SK-N-SH treated with all-trans-retinoic acid at 6 μM for 48 hours (cell line): ENCODE data around the gene LDHA.
A peak's percentile ranks its signal among the peaks of the same experiment; 100 is the strongest.

Source experiments
- ATAC-seq: fragments of 200-7000 bp; cut with Tn5 transposase; 3 replicates; pipeline ENCODE4 v1.9.1; 2020; ENCODE audit warnings: mild to moderate bottlenecking, moderate library complexity
- BACH2 ChIP-seq: fragments of 250-450 bp; sonication (Bioruptor Pico); IDR thresholded peaks from 2 replicates; pipeline ENCODE4 v1.9.0; 2021; ENCODE audit warnings: mild to moderate bottlenecking, borderline replicate concordance
- GLIS3 ChIP-seq: fragments of 250-450 bp; sonication (Bioruptor Pico); IDR thresholded peaks from 2 replicates; pipeline ENCODE4 v1.5.0; 2020; ENCODE audit warnings: mild to moderate bottlenecking, moderate library complexity
- ISL1 ChIP-seq: fragments of 250-450 bp; sonication (Bioruptor Pico); IDR thresholded peaks from 2 replicates; pipeline ENCODE4 v2.1.2; 2022; ENCODE audit warnings: mild to moderate bottlenecking, moderate library complexity
- OSR1 ChIP-seq: fragments of 250-450 bp; sonication (Bioruptor Pico); IDR thresholded peaks from 2 replicates; pipeline ENCODE4 v1.8.0; 2022; ENCODE audit warnings: moderate library complexity, mild to moderate bottlenecking, inconsistent platforms
- PATZ1 ChIP-seq: fragments of 250-450 bp; sonication (Bioruptor Pico); IDR thresholded peaks from 2 replicates; pipeline ENCODE4 v1.8.0; 2020; ENCODE audit warnings: mild to moderate bottlenecking, moderate library complexity, borderline replicate concordance
- PPARA ChIP-seq: fragments of 250-450 bp; sonication (Bioruptor Pico); IDR thresholded peaks from 2 replicates; pipeline ENCODE4 v1.5.0; 2020; ENCODE audit warnings: mild to moderate bottlenecking, borderline replicate concordance
- SNAI2 ChIP-seq: fragments of 250-450 bp; sonication (Bioruptor Pico); IDR thresholded peaks from 2 replicates; pipeline ENCODE4 v1.5.0; 2020; ENCODE audit warnings: mild to moderate bottlenecking, moderate library complexity
- TCF4 ChIP-seq: fragments of 250-450 bp; sonication (Bioruptor Pico); IDR thresholded peaks from 2 replicates; pipeline ENCODE4 v1.8.0; 2021; ENCODE audit warnings: mild to moderate bottlenecking, moderate library complexity, borderline replicate concordance
- TOX ChIP-seq: fragments of 250-450 bp; sonication (Bioruptor Pico); IDR thresholded peaks from 2 replicates; pipeline ENCODE4 v1.8.0; 2021; ENCODE audit warnings: mild to moderate bottlenecking, moderate library complexity, borderline replicate concordance
- TSHZ2 ChIP-seq: fragments of 250-450 bp; sonication (Bioruptor Pico); IDR thresholded peaks from 2 replicates; pipeline ENCODE4 v1.5.0; 2020; ENCODE audit warnings: mild to moderate bottlenecking, moderate library complexity
- ZC3H10 ChIP-seq: fragments of 250-450 bp; sonication (Bioruptor Pico); IDR thresholded peaks from 2 replicates; pipeline ENCODE4 v1.5.1; 2021; ENCODE audit warnings: mild to moderate bottlenecking, moderate library complexity
- ZFP3 ChIP-seq: fragments of 250-450 bp; sonication (Bioruptor Pico); IDR thresholded peaks from 2 replicates; pipeline ENCODE4 v1.5.0; 2020; ENCODE audit warnings: mild to moderate bottlenecking, moderate library complexity
- ZFP30 ChIP-seq: fragments of 450-650 bp; formaldehyde crosslinking; IDR thresholded peaks from 2 replicates; pipeline ENCODE4 v1.5.0; 2022; ENCODE audit warnings: mild to moderate bottlenecking, moderate library complexity
- ZNF70 ChIP-seq: fragments of 450-650 bp; formaldehyde crosslinking; IDR thresholded peaks from 2 replicates; pipeline ENCODE4 v1.5.0; 2020; ENCODE audit warnings: mild to moderate bottlenecking, moderate library complexity
- ZNF8 ChIP-seq: fragments of 450-650 bp; formaldehyde crosslinking; IDR thresholded peaks from 2 replicates; pipeline ENCODE4 v1.5.0; 2020; ENCODE audit warnings: mild to moderate bottlenecking, moderate library complexity
- TF ChIP-seq, protein P1 (sequence below): fragments of 250-450 bp; sonication (Bioruptor Pico); IDR thresholded peaks from 2 replicates; pipeline ENCODE4 v1.5.1; 2021; ENCODE audit warnings: mild to moderate bottlenecking, moderate library complexity
- TF ChIP-seq, protein P2 (sequence below): fragments of 250-450 bp; sonication (Bioruptor Pico); IDR thresholded peaks from 2 replicates; pipeline ENCODE4 v1.8.0; 2021; ENCODE audit warnings: low read depth, mild to moderate bottlenecking, moderate library complexity, borderline replicate concordance
- TF ChIP-seq, protein P3 (sequence below): fragments of 250-450 bp; sonication (Bioruptor Pico); IDR thresholded peaks from 2 replicates; pipeline ENCODE4 v1.5.1; 2020; ENCODE audit warnings: low read depth, mild to moderate bottlenecking, moderate library complexity

The LDHA gene

GRCh38 chr11:18452927-18453326, 58.6 kb downstream of the LDHA start:
- peak; percentile 43; the same call in 2 of the 3 replicates for ATAC-seq
- TF ChIP-seq ZC3H10 (CRISPR knock-in tag), result no peak

GRCh38 chr11:18455686-18456372, 61.5 kb downstream of the LDHA start, which contains the start of gene LDHAL6A:
TSS of gene LDHAL6A (plus strand) at chr11:18455856. CDS start at chr11:18456681, 825 bp downstream.
- TF ChIP-seq ZNF8 (CRISPR knock-in tag) (no peak), TOX (CRISPR knock-in tag) (no peak), ZNF70 (no peak), TSHZ2 (CRISPR knock-in tag) (no peak), TCF4 (CRISPR knock-in tag) (no peak), ISL1 (CRISPR knock-in tag) (no peak), ZFP30 (CRISPR knock-in tag) (no peak), ZFP3 (CRISPR knock-in tag) (no peak), OSR1 (no peak), PPARA (no peak)
- TF ChIP-seq, protein P1, sequence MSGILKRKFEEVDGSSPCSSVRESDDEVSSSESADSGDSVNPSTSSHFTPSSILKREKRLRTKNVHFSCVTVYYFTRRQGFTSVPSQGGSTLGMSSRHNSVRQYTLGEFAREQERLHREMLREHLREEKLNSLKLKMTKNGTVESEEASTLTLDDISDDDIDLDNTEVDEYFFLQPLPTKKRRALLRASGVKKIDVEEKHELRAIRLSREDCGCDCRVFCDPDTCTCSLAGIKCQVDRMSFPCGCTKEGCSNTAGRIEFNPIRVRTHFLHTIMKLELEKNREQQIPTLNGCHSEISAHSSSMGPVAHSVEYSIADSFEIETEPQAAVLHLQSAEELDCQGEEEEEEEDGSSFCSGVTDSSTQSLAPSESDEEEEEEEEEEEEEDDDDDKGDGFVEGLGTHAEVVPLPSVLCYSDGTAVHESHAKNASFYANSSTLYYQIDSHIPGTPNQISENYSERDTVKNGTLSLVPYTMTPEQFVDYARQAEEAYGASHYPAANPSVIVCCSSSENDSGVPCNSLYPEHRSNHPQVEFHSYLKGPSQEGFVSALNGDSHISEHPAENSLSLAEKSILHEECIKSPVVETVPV (CRISPR knock-in tag), result no peak
- TF ChIP-seq, protein P2, sequence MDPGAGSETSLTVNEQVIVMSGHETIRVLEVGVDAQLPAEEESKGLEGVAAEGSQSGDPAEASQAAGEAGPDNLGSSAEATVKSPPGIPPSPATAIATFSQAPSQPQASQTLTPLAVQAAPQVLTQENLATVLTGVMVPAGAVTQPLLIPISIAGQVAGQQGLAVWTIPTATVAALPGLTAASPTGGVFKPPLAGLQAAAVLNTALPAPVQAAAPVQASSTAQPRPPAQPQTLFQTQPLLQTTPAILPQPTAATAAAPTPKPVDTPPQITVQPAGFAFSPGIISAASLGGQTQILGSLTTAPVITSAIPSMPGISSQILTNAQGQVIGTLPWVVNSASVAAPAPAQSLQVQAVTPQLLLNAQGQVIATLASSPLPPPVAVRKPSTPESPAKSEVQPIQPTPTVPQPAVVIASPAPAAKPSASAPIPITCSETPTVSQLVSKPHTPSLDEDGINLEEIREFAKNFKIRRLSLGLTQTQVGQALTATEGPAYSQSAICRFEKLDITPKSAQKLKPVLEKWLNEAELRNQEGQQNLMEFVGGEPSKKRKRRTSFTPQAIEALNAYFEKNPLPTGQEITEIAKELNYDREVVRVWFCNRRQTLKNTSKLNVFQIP (CRISPR knock-in tag), result no peak
- TF ChIP-seq, protein P3, sequence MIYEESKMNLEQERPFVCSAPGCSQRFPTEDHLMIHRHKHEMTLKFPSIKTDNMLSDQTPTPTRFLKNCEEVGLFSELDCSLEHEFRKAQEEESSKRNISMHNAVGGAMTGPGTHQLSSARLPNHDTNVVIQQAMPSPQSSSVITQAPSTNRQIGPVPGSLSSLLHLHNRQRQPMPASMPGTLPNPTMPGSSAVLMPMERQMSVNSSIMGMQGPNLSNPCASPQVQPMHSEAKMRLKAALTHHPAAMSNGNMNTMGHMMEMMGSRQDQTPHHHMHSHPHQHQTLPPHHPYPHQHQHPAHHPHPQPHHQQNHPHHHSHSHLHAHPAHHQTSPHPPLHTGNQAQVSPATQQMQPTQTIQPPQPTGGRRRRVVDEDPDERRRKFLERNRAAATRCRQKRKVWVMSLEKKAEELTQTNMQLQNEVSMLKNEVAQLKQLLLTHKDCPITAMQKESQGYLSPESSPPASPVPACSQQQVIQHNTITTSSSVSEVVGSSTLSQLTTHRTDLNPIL (CRISPR knock-in tag), result no peak
- no peak for ATAC-seq

GRCh38 chr11:18457450-18457849, 63.1 kb downstream of the LDHA start:
- no peak for ATAC-seq

More at GRCh38 chr11:18457450-18457849, 63.1 kb downstream of the LDHA start:
- TF ChIP-seq PATZ1 (CRISPR knock-in tag) (no peak), ZNF8 (CRISPR knock-in tag) (no peak), BACH2 (CRISPR knock-in tag) (no peak), ZNF70 (no peak), GLIS3 (no peak), SNAI2 (CRISPR knock-in tag) (no peak), TOX (CRISPR knock-in tag) (no peak)
- TF ChIP-seq, protein P1 (CRISPR knock-in tag), result no peak
